Calu3 (cell line): ENCODE data around the gene NRL. TPM values are rescaled to one million over a fixed set of nuclear protein-coding genes. Genes with fewer than 3 reads are reported as not detected.

Source experiments
- BruUV-seq: library from RNA; stranded (reverse); fragments of 400-500 nt; replicated peaks from 2 replicates; lab custom pipeline; 2021; lab: Mats Ljungman, UMichigan
- CTCF ChIA-PET: fragments of 300-600 bp; sonication (Branson Sonifier 250); formaldehyde crosslinking; loops from one replicate; lab custom pipeline; 2022; ENCODE audit warnings: antibody characterized with exemption; lab: Charles Lee
- DNase-seq: peaks from one replicate; pipeline ENCODE4 v3.0.0; 2022
- H3K27ac Mint-ChIP-seq: one replicate; pipeline ENCODE4 v1.8.0; 2022; ENCODE audit warnings: mixed read lengths; ENCODE audit not compliant: unreplicated experiment
- H3K27me3 Mint-ChIP-seq: one replicate; pipeline ENCODE4 v1.8.0; 2022; ENCODE audit warnings: mixed read lengths; ENCODE audit not compliant: unreplicated experiment
- H3K36me3 Mint-ChIP-seq: one replicate; pipeline ENCODE4 v1.8.0; 2022; ENCODE audit warnings: mild to moderate bottlenecking, moderate library complexity, mixed read lengths; ENCODE audit not compliant: insufficient read depth, unreplicated experiment
- H3K4me1 Mint-ChIP-seq: one replicate; pipeline ENCODE4 v1.8.0; 2022; ENCODE audit warnings: mild to moderate bottlenecking, low read depth, mixed read lengths; ENCODE audit not compliant: unreplicated experiment
- H3K4me3 Mint-ChIP-seq: one replicate; pipeline ENCODE4 v1.8.0; 2022; ENCODE audit warnings: mild to moderate bottlenecking, low read depth, moderate library complexity, mixed read lengths; ENCODE audit not compliant: unreplicated experiment
- H3K9me3 Mint-ChIP-seq: one replicate; pipeline ENCODE4 v1.8.0; 2022; ENCODE audit warnings: low read depth, mixed read lengths; ENCODE audit not compliant: unreplicated experiment
- CTCF ChIP-seq: fragments of 200-600 bp; IDR thresholded peaks from one replicate; pipeline ENCODE4 v1.8.0; 2022; ENCODE audit warnings: antibody characterized with exemption; ENCODE audit not compliant: unreplicated experiment
- intact Hi-C: fragments of 100-400 bp; cut with micrococcal nuclease; formaldehyde crosslinking; loops from one replicate; pipeline ENCODE4 v1.10.0; 2022; ENCODE audit not compliant: unreplicated experiment
- total RNA-seq: library from RNA; stranded (reverse); gene quantifications from 2 replicates; pipeline ENCODE4 v1.2.3, GENCODE V29; 2022

NRL gene
- total RNA-seq, 1 experiment from 2014 or later: 2.3 TPM

DNA sequence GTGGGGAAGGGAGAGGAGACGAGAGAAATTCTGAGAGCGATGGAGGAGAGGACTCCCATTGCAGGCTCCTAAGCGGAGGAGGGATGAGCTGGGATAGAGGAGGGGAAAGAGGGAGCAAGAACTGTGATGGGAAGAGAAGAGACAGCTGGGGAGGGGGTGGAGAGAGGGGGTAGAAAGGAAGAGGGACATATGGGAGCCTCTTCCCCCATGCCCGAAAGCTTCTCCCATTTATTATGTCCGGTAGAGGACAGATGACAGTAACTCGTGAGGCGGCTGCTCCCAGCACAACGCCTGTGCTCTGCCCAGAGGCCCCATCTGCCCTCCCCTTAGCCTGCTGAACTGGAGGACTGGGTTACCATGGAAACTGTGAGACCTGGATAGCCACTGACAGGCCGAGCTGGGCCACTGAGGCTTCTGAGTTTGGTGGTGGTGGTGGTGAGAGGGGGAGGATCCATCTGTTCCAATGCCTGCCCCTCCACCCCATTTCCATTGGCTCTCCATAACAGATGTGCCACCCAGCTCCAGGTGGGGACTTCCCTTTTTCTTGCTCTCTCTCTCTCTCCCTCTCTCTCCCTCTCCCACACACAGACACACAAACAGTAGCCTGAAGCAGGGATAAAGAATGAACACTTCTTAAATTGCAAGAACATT, 35.1 kb downstream of the NRL start:
- DNase-seq: no peak
- Mint-ChIP-seq H3K27me3 (peaks cover 20% of the 10 kb centered on the region), H3K27ac (no peak overlapping the region), H3K36me3 (peaks cover 9% of the 10 kb centered on the region), H3K4me3 (no peak overlapping the region), H3K4me1 (peaks cover 8% of the 10 kb centered on the region), H3K9me3 (no peaks in the 10 kb centered on the region)
- no TSS peak for BruUV-seq
- TF ChIP-seq CTCF: no peak
- CTCF ChIA-PET: interaction anchor here (0.7 to 2.8 kb wide), 3 partner anchors 11 to 56 kb away, joined by 3 to 10 read pairs (median 3); partner anchors contain the start of gene PSME1
- intact Hi-C loops: no loop called here

- no peak for DNase-seq
- Mint-ChIP-seq H3K27ac (no peak overlapping the region), H3K9me3 (no peaks in the 10 kb centered on the region), H3K36me3 (peaks cover 9% of the 10 kb centered on the region), H3K4me3 (no peak overlapping the region), H3K27me3 (peaks cover 34% of the 10 kb centered on the region), H3K4me1 (peaks cover 8% of the 10 kb centered on the region)
- TF ChIP-seq CTCF: no peak
- CTCF ChIA-PET: interaction anchor here (0.6 kb wide), 1 partner anchor 8 kb away, joined by 3 read pairs; no protein-coding TSS in a partner anchor
- no TSS peak for BruUV-seq
- intact Hi-C loops: no loop called here
These were observed 36.6 kb downstream of the NRL start for GRCh38 chr14:24078146-24078545.

DNA sequence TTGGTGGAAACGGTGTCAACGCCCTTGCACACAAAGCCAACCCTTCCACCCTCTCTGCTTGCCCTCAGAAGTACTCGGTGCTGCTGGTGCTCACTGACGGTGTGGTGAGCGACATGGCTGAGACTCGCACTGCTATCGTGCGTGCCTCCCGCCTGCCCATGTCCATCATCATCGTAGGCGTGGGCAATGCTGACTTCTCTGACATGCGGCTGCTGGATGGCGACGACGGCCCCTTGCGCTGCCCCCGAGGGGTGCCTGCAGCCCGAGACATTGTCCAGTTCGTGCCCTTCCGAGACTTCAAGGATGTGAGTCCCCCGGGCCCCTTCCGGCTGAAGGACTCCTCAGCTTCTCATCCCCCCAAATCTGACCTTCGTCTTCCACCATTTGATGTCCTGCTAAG, 37.7 kb downstream of the NRL start:
- no peaks in the 10 kb centered on the region for H3K9me3 Mint-ChIP-seq
- TF ChIP-seq CTCF: no peak
- H3K27ac Mint-ChIP-seq: no peak overlapping the region
- H3K27me3 Mint-ChIP-seq: peaks cover 37% of the 10 kb centered on the region
- BruUV-seq: no TSS peak
- H3K4me3 Mint-ChIP-seq: no peak overlapping the region
- intact Hi-C loops: no loop called here
- peaks cover 9% of the 10 kb centered on the region for H3K36me3 Mint-ChIP-seq
- CTCF ChIA-PET: no interaction called here
- no peak for DNase-seq
- H3K4me1 Mint-ChIP-seq: peaks cover 4% of the 10 kb centered on the region

DNA sequence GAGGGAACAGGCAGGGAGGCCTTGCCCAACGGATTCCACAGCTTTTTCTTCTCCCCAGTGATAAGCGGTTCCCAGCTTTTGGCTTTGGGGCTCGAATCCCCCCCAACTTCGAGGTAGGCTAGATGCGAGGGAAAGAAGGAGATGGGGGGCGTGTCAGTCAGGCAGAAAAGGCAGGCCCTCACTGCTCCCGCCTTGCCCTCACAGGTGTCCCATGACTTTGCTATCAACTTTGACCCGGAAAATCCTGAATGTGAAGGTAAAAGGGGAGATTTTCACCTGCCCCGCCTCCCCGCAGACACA, 38.5 kb downstream of the NRL start:
- no peak for TF ChIP-seq CTCF
- BruUV-seq: no TSS peak
- Mint-ChIP-seq H3K9me3 (no peaks in the 10 kb centered on the region), H3K27ac (no peak overlapping the region), H3K27me3 (peaks cover 45% of the 10 kb centered on the region), H3K36me3 (peaks cover 4% of the 10 kb centered on the region), H3K4me1 (no peaks in the 10 kb centered on the region), H3K4me3 (no peak overlapping the region)
- intact Hi-C loops: no loop called here
- CTCF ChIA-PET: no interaction called here
- DNase-seq: no peak
